ENCODE results near the gene SNAPIN. TPM values are rescaled to one million over a fixed set of nuclear protein-coding genes. Genes with fewer than 3 reads are reported as not detected.

The SNAPIN gene
- total RNA-seq, 2 donors from 2014 or later = 29.3 to 33.0 TPM

DNA sequence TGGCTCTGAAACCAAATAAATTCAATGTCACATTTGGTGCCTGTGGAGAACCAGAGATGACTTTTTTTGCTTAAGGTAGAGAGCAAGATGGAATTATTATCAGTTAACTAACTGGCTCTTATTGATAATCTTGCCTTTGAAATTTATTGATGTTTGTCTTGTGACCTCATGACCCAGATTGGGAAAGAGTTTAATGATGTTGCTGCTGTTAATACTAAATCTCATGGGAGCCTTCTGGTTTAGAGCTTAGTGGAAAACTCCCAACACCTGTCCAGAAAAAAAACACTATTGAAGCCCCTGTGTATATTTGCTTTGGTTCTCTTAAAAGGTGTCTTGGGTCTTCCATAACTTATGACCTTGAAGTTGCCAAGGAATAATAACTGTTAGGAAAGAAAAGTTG is 14.7 kb upstream of the SNAPIN start:
- no peaks in the 10 kb centered on the region for H3K27me3 ChIP-seq
- H3K36me3 ChIP-seq = peaks cover 40% of the 10 kb centered on the region
- no peak overlapping the region for H3K9ac ChIP-seq (ENCODE audit: low read depth in 2 of 2, low read length in 2 of 2)
- H3K4me1 ChIP-seq = no peaks in the 10 kb centered on the region
- intact Hi-C loops (cut with DNase I) = no loop called here
- TF ChIP-seq, protein P1, sequence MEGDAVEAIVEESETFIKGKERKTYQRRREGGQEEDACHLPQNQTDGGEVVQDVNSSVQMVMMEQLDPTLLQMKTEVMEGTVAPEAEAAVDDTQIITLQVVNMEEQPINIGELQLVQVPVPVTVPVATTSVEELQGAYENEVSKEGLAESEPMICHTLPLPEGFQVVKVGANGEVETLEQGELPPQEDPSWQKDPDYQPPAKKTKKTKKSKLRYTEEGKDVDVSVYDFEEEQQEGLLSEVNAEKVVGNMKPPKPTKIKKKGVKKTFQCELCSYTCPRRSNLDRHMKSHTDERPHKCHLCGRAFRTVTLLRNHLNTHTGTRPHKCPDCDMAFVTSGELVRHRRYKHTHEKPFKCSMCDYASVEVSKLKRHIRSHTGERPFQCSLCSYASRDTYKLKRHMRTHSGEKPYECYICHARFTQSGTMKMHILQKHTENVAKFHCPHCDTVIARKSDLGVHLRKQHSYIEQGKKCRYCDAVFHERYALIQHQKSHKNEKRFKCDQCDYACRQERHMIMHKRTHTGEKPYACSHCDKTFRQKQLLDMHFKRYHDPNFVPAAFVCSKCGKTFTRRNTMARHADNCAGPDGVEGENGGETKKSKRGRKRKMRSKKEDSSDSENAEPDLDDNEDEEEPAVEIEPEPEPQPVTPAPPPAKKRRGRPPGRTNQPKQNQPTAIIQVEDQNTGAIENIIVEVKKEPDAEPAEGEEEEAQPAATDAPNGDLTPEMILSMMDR (IDR thresholded peaks at IDR 0.05) = no peak
- H3K9me3 ChIP-seq = no peaks in the 10 kb centered on the region
- no peak overlapping the region for H3K4me3 ChIP-seq
- no peak for DNase-seq
- H3K27ac ChIP-seq = no peak overlapping the region

DNA sequence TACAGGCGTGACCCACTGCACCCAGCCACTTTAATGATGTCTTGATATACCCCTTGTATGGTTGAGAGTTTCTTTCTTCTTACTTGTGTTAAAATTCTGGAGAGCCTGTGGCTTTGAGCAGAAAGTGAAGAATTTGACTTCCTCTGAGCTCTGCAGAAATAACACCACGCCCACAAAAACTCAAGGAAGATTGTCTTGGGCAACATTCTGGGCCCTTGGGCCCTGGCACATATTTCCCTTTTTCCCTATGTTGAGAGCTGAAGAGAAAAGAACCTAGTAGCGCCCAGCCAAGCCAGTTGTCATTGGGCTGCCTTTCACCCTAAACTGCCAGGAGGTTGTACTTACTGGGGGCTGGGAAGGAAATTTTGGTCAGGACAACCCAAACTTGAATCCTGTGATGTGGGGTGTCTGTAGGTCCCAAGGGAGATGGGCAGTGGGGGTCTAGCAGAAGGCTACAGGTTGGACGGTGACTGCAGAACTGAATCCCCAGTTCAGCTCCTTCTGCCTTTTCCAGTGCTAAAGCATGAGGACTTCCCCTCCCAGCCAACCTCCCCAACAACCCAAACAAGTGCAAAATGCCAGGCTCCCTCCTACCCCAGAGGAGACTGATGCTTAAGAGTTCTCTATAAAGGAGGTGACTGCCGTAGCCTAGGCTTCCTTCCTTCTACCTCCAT is 11.7 kb upstream of the SNAPIN start:
- Histone ChIP-seq H3K36me3 (peaks cover 20% of the 10 kb centered on the region), H3K4me3 (no peak overlapping the region), H3K27me3 (no peaks in the 10 kb centered on the region), H3K4me1 (no peaks in the 10 kb centered on the region), H3K27ac (no peak overlapping the region), H3K9ac (ENCODE audit: low read depth in 2 of 2, low read length in 2 of 2) (no peak overlapping the region), H3K9me3 (no peaks in the 10 kb centered on the region)
- no peak for DNase-seq
- intact Hi-C loops (cut with DNase I) = no loop called here
- TF ChIP-seq, protein P1 (IDR thresholded peaks at IDR 0.05) = no peak

DNA sequence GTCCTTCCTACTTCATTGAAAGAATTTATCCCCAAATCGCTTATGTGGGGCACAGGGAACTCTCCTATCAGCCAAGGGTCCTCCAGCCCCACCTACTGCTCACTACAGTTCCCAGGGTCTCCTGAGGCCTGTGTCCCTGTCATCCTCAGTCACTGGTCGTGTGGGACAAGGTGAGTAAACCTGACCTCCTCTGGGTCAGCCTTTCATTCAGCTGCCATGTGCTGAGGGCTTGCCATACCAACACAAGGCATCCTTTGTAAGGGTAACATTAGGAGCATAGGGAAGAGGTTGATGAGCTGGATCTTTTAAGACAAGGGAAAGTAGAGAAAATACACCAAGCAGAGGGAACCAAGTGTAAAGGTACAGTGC is 11.2 kb upstream of the SNAPIN start:
- DNase-seq = no peak
- TF ChIP-seq, protein P1 (IDR thresholded peaks at IDR 0.05) = no peak
- no peaks in the 10 kb centered on the region for H3K9me3 ChIP-seq
- no peaks in the 10 kb centered on the region for H3K4me1 ChIP-seq
- H3K36me3 ChIP-seq = peaks cover 15% of the 10 kb centered on the region
- H3K9ac ChIP-seq (ENCODE audit: low read depth in 2 of 2, low read length in 2 of 2) = no peak overlapping the region
- no peaks in the 10 kb centered on the region for H3K27me3 ChIP-seq
- H3K4me3 ChIP-seq = no peak overlapping the region
- H3K27ac ChIP-seq = no peak overlapping the region
- intact Hi-C loops (cut with DNase I) = no loop called here

DNA sequence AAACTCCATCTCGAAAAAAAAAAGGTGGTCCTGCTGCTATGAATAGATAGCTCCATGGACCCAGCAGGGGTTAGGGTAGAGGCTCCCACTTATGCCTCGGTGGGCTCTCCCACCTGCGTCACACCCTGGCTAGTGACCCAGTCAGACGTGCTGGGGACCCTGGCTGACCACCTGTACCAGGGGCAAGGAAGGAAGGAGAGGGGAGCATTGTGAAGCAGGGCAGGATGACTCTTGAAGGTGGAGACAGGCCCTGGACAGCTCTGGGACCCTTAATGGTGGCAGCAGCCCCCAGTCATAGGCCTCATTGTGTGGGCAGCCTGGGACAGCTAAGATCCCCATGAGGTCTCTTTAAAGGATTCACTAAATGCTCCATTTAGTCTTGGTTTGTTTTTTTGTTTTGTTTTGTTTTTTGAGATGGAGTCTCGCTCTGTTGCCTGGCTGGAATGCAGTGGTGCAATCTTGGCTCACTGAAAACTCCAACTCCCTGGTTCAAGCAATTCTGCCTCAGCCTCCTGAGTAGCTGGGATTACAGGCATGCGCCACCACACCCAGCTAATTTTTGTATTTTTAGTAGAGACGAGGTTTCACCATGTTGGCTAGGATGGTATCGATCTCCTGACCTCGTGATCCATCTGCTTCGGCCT is 10.4 kb upstream of the SNAPIN start:
- no peak overlapping the region for H3K9ac ChIP-seq (ENCODE audit: low read depth in 2 of 2, low read length in 2 of 2)
- H3K4me1 ChIP-seq = peaks cover 6% of the 10 kb centered on the region
- peaks cover 7% of the 10 kb centered on the region for H3K36me3 ChIP-seq
- TF ChIP-seq, protein P1 (IDR thresholded peaks at IDR 0.05) = no peak
- H3K9me3 ChIP-seq = no peaks in the 10 kb centered on the region
- no peaks in the 10 kb centered on the region for H3K27me3 ChIP-seq
- H3K27ac ChIP-seq = no peak overlapping the region
- no peak for DNase-seq
- intact Hi-C loops (cut with DNase I) = no loop called here
- H3K4me3 ChIP-seq = no peak overlapping the region

DNA sequence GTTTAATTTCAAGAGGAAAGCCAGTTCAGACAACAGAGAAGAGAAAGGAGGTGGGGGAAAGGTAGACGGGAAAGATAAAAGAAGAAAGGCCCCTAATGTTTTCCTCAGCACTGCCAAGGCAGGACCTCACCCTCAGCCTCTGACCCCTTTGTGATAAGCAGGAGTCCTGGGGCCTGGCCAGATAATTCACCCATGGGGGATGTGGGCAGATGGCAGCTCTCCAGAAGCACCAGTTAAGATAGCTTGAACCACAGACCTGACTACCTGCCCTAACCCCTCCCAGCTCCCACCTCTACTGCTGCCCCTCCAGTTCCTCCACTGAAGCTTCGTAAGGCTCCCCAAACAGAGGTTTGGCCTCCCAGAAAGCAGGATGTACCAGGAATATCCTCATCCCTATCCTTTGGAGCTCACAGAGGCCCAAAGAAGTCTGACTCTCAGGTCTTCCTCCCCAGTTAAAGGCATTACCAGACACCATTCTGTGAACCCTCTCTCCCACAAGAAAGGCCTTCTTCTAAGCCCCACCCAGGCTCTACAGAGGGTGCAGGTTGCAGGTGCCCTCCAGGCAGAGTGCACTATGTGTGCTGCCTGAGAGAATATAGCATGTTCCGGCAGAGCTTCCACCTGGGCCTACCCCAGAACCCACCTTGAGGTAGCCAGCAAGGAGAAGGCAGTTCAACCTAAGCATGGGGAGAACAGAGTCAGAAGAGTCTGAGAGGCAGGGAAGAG is 9.2 kb upstream of the SNAPIN start:
- intact Hi-C loops (cut with DNase I) = no loop called here
- H3K27ac ChIP-seq = no peak overlapping the region
- H3K4me3 ChIP-seq = no peak overlapping the region
- H3K9me3 ChIP-seq = no peaks in the 10 kb centered on the region
- H3K36me3 ChIP-seq = peaks cover 6% of the 10 kb centered on the region
- TF ChIP-seq, protein P1 (IDR thresholded peaks at IDR 0.05) = no peak
- H3K4me1 ChIP-seq = peaks cover 6% of the 10 kb centered on the region
- no peak overlapping the region for H3K9ac ChIP-seq (ENCODE audit: low read depth in 2 of 2, low read length in 2 of 2)
- no peak for DNase-seq
- no peaks in the 10 kb centered on the region for H3K27me3 ChIP-seq
